NCI-H2107 treated with DMSO at 0.1 percent for 48 hours (cell line): ENCODE results near the gene CYP20A1.
A peak's percentile ranks its signal among the peaks of the same experiment; 100 is the strongest.
"Not testable (repeated sequence)": the region's sequence is repeated elsewhere in the genome, so short reads cannot be mapped to it uniquely, and the experiment has no call there.

Experiments used
- DNase-seq: peaks from one replicate; lab custom pipeline; 2025; ENCODE audit not compliant: unreplicated experiment; lab: John Stamatoyannopoulos, UW

CYP20A1 gene, protein sequence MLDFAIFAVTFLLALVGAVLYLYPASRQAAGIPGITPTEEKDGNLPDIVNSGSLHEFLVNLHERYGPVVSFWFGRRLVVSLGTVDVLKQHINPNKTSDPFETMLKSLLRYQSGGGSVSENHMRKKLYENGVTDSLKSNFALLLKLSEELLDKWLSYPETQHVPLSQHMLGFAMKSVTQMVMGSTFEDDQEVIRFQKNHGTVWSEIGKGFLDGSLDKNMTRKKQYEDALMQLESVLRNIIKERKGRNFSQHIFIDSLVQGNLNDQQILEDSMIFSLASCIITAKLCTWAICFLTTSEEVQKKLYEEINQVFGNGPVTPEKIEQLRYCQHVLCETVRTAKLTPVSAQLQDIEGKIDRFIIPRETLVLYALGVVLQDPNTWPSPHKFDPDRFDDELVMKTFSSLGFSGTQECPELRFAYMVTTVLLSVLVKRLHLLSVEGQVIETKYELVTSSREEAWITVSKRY

DNA sequence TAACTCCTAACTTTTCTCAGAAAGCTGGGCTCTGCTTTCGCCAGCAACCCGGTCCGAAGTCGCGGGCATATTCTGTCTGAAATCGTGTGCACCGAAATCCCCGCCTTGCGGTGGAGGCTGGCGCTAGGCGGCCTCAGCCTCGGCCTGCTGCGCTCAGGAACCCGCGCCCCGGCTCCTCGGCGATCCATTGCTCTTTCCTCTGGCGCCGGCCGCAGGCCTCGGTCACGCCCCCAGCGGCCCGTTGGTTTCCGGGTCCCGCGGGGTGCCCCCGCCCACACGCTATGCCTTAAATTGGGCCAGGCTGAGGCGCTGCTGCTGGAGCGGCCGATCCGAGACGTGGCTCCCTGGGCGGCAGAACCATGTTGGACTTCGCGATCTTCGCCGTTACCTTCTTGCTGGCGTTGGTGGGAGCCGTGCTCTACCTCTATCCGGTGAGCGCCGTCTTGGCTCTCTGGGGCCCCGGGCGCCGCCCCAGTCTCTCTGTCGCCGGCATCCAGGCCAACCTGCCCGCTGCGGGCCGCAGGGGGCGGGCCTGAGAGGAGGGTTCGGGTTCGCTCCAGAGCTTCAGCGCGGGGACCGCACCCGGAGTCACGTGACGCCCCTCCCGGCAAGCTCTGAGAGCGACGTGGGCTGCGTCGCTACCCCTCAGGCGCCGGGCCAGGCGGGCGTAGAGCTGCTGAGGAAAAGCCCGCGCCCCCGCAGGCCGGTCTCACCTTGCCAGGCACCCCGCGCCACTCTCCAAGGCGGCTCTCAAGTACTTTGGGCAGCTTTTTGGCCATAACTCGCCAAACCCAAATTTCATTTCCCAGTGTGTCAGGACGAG lies at the start of gene CYP20A1:
TSS of gene CYP20A1 (plus strand) at position 315 of the 823 bp plus-strand sequence. CDS start at position 360, 45 bp downstream.
- DNase-seq = peak; percentile 83

DNA sequence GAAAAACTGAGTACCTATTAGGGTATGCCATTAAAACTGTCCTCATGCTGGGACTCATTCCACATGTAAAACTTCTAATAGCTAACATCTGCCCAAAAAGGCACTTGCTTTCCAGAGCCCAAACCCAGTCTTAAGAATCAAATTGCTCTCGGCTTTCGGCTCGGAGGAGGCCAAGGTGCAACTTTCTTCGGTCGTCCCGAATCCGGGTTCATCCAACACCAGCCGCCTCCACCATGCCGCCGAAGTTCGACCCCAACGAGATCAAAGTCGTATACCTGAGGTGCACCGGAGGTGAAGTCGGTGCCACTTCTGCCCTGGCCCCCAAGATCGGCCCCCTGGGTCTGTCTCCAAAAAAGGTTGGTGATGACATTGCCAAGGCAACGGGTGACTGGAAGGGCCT lies 48.3 kb upstream of the CYP20A1 start:
- DNase-seq = not testable (repeated sequence)

DNA sequence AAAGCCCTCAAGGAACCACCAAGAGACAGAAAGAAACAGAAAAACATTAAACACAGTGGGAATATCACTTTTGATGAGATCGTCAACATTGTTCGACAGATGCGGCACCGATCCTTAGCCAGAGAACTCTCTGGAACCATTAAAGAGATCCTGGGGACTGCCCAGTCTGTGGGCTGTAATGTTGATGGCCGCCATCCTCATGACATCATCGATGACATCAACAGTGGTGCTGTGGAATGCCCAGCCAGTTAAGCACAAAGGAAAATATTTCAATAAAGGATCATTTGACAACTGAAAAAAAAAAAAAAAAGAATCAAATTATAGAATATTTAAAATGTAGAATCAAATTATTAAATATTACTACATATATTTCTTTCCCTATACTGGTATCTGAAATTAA lies 47.8 kb upstream of the CYP20A1 start:
- DNase-seq = not testable (repeated sequence)

DNA sequence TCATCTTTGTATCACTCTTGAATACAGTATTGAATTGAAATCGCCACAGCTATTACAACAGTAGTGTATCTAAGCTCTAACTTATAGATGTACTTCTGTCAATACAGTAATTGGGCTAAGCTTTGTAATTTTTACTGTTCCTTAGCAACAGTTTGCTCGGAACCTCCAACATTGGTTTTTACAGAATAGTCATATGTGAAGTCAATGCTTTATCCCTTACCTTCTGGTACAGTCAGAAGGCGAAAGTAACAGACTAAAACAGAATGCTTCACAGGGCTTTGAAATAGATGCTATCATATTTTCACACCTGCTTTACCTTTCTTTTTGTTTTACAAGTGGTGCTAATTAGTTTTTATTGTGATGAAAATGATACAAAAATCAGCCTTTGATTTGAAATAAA lies 46.9 kb upstream of the CYP20A1 start:
- DNase-seq = no peak

DNA sequence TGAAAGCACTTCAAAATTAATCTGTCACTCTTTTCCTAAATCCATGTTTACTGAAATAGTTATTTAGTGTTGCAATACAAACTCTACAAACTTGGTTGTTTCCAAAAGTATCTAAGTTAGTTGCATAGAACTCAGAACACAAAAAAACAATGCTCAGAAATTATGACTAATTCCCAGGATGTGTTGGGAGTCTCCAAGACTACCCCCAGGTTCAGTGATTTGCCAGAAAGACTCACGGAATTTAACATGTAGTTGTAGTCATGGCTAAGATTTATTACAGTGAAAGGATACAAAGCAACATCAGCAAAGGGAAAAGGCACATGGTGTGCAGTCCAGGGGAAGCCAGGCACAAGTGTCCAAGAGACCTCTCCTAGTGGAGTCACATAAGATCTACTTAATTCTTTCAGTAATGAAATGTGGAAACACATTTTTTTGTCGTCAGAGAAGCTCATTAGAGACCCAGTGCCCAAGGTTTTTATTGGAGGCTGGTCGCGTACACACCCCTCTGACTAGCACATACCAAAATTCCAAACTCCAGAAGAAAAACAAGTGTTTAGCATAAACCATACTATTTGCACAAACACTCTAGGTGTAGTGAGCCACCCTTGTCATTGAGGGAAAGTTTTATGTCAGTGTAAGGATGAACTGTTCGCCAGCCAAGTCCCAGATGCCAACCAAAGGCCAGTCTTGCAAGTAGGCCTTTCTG lies 43.3 kb upstream of the CYP20A1 start:
- DNase-seq = no peak

DNA sequence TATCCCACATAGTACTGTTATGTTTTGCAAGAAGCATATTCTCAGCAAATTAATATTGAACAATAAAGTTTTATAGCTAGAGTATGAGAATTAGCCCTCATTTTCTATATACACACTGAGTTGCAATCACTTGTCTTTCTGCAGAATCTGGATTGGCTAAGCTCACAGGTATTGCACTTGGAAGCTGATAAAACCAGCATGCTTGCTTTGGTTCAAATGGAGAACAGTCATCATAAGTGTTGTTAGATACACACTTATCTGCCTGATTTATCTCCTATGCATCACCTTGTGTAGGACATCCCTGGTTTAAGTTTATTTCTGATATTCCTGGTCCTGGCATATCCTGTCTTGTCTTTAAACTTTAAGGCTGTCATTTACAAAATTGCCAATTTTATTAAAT lies 38.0 kb upstream of the CYP20A1 start:
- no peak for DNase-seq

DNA sequence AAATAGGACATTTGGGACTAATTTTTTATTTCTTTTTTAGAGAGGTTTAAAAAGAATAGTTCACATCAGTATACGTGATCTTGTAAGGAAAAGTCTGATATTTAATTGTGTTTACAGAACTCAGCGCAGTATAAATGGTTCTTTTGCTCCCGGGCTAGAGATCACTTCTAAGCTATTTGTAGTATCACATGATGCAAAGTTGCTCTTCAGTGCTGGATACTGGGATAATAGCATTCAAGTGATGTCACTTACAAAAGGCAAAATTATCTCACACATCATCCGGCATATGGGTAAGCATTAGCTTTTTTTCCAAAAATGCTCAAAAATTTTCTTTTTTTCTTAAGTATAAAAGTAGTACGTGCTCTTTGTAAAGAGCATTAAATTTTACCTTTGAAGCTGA lies 37.4 kb upstream of the CYP20A1 start:
- DNase-seq = no peak

DNA sequence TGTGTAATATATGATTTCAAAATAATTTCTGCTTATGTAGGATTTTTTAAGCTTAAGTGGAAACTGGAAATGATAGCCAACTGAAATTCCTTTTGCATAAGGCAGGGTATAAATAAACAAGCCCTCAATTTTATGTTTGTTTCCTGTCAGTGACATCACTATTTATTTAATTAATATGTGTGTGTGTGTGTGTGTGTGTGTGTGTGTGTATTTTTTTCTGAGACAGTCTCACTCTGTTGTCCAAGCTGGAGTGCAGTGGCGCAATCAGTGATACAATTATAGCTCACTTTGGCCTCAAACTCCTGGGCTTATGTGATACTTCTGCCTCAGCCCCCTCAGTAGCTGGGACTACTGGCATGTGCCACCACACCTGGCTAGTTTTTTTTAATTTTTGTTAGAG lies 29.3 kb upstream of the CYP20A1 start:
- DNase-seq = no peak

DNA sequence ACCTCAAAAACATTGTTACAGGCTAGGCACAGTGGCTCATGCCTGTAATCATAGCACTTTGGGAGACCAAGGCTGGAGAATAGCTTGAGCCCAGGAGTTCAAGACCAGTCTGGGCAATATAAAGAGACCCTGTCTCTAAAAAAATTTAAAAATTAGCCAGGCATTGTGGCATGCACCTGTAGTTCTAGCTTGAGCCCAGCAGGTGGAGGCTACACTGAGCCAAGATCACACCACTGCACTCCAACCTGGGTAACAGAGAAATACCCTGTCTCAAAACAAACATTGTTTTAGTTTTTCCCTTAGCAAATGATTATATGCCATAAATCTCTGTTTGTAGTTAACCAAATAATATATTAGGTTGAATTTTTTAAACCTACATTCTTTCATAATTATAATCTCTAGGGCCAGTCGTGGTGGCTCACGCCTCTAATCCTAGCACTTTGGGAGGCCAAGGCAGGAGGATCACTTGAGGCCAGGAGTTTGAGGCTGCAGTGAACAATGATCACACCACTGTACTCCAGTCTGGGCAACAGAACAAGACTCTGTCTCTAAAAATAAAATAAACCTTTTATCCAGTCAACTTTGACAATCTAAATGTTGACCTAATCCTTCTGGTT lies 13.3 kb upstream of the CYP20A1 start:
- DNase-seq = no peak

DNA sequence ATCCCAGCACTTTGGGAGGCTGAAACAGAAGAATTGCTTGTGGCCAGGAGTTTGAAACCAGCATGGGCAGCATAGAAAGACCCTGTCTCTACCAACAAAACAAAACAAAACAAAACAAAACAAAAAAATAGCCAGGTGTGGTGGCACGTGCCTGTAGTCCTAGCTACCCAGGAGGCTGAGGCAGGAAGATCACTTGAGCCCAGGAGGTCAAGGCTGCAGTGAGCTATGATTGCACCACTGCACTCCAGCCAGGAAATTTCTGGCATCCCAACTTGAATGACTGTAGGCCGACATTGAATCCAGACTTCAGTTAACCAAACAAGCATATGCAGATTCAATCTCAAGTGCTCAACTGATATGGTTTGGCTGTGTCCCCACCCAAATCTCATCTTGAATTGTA lies 9.1 kb upstream of the CYP20A1 start:
- not testable (repeated sequence) for DNase-seq

DNA sequence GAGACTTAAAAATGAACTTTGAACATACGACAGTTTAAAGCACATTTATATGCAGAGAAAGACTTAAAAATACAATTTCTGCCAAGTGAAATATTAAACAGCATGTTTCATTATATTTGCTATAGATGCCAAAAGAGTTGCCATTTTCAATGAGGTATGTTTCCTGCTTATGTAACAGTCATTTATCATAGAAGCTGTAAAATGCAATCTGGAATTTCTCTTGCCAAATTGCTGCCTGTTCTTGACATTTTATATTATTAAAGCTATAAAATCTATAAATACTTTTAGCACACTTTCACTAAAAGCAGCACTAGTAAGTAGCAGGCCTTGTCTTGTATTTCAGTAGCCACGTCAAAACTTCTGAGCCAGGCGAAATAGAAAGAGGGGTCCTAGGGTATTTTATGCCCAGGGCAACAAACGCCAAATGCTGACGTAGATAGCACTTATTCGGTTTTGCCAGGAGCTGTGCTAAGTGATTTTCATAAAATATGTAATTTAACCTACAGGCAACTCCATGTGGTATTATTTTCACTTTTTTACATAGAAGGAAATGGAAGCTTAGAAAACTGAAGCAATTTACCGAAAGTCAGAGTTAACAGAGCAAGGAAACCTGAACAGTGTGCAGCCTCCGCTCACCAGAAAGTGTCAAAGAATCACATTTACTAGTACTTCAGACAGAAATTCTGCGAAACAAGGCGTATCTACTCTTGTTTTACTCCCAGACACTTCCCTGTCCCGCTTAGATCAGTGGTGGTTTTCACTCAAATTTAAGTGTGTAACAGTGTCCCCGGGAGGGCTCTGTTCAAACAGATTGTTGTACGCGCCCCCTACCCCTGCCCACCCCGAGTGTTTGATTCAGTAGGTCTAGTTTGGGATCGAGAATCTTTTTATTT lies 1.2 kb upstream of the CYP20A1 start:
- no peak for DNase-seq

DNA sequence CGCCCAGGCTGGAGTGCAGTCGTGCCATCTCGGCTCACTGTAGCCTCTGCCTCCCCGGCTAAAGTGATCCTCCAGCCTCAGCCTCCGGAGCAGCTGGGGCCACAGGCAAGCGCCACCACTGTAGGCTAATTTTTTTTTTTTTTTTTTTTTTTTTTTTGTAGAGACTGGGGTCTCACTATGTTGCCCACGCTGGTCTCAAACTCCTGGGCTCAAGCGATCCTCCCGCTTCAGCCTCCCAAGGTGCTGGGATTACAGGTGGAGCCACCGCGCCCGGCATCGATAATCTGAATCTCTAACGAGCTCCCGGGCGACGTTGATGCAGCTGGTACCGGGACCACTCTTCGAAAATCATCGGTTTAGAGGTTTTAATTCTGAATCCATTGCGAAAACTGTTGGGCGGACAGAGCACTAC lies 520 bp upstream of the CYP20A1 start:
- DNase-seq = no peak

DNA sequence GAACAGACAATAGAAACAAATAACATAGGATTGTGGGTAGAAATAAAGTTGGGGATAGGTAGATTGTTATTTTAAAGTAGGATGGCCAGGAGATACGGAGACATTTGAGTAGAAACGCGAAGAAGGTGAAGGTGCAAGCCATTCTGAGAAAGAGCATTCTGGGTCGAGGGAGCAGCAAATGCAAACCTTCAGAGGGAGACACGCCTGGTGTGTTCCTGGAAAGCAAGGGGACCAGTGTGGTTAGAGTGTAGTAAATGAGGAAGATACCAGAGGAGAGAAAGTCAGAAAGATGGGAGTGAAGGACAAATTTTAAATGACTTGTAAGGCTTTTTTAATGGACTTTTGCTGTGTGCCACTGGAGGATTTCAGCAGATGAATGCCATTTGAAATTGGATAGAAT lies 1.7 kb downstream of the CYP20A1 start:
- DNase-seq = no peak

DNA sequence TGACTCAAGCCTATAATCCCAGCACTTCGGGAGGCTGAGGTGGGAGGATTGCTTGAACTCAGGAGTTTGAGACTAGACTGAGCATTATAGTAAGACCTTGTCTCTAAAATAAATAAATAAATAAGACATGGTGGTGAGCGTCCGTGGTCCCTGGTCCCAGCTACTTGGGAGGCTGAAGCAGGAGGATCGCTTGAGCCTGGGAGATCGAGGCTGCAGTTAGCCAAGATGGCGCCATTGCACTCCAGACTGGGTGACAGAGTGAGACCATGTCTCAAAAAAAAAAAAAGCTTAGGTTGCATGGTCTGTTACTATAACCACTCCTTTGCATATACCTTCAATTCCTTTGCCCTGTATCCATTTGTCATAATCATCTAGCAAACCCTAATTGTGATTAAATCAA lies 3.7 kb downstream of the CYP20A1 start:
- DNase-seq = no peak

DNA sequence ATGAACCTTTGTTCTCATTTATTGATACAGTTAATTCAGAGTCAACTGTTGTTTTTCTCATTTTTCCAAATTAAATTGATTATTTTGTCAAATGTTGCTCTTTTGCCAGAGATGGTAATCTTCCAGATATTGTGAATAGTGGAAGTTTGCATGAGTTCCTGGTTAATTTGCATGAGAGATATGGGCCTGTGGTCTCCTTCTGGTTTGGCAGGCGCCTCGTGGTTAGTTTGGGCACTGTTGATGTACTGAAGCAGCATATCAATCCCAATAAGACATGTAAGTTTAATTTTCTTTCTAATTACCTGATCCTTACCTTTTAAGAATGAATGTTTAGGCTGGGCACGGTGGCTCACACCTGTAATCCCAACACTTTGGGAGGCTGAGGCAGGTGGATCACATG lies 7.8 kb downstream of the CYP20A1 start:
- no peak for DNase-seq

DNA sequence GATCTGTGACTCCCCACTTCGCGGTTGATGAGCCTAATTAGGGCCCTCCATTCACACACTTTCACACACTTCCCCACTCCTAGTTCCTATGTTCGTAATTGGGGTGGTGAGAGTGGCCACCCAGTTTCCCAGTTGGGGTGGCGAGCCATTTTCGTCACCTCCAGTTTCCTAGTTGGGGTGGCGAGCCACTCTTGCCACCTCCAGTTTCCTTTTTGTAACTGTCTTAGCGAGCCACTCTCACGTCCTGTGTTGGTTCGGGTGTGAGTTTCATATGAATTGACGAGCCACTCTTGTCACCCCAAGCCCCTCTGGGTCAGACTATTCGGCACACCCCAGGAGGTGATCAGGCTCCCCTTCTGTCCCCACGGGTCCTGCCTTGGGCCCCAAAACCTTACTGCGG lies 14.0 kb downstream of the CYP20A1 start:
- DNase-seq = no peak

DNA sequence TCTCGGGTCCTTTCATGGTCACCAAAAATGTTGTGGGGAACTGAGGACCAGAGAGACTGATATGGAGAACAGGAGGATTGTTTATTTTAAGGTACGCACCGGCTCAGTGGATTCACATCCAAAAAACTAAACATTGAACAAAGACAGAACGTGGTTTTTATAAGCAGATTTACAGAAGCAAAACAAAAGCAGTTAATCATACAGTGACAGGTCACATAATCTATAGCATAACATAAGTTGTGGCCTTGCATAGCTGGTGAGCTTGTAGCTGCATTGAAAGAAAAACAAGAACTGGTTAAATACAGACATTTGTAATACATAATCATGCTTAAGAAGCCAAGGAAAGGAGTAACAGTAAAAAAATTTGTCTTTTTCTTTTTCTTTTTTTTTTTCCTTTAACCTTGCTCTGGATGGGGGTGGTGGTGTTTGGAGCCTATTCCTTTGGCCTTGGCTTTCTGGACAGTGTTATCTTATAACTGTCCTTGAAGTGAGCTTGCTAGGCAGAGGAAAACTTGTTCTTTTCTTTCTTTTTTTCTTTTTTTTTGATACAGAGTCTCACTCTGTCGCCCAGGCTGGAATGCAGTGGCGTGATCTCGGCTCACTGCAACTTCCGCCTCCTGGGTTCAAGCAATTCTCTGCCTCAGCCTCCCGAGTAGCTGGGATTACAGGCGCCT lies 14.7 kb downstream of the CYP20A1 start:
- not testable (repeated sequence) for DNase-seq

DNA sequence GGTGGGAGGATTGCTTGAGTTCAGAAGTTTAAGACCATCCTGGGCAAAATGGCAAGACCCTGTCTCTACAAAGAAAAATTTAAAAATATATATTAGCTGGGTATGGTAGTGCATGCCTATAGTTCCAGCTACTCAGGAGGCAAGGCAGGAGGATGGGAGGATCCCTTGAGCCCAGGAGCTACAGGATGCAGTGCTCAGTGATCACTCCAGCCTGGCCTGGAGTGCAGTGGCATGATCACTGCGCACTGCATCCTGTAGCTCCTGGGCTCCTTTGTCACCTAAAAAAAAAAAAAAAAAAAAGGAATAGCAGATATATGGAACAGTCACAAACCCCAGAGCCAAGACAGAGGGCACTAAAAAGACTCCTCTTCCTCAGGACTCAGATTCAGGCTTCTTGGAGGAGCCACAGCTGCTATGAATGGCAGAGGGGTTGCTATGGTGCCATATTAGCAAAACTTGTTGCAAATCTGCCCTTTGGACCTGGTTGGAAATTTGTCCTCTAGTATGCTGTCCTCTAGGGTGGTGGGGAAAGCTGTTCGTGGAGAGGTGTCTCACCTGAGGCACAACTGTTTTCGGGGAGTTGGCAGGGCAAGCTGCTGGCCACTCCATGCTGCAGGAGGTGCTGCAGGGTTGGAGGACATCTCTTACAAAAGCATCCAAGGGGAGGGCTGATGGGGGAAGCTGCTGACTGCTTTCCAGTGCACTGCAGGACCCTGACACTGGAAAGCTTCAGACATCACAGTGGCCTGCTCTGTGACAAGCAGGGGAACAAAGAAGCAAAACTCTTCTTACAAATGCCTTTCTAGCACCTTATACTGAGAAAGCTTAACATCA lies 22.7 kb downstream of the CYP20A1 start:
- no peak for DNase-seq

DNA sequence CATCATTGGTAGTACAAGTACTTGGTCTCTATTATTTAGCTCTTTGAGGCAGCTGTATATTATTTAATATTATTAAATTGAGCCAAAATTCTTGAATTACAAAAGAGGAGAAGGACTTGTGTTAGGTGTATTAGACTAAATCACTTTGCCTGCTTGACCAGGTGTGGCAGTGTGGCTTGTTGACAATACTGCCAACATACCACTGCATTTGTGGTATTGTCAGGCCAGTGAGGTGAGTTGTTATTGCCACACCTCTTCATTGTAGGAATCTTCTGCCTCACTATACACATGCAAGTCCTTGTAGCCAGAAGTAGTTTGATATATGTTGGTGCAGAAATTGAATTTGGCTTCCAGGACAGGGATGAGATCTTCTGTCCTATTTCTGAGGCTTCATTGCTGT lies 40.5 kb downstream of the CYP20A1 start:
- no peak for DNase-seq
